HepG2 (cell line): ENCODE measurements around the gene STPG4. TPM values are rescaled to one million over a fixed set of nuclear protein-coding genes. Genes with fewer than 3 reads are reported as not detected.

ENCODE experiments used
- CBX1 ChIP-seq: IDR thresholded peaks from one replicate; pipeline ENCODE4 v1.6.1; 2016; ENCODE audit warnings: antibody characterized with exemption, low read depth
- CENPT ChIP-seq: sonication (generic); formaldehyde crosslinking; IDR thresholded peaks from 2 replicates; pipeline ENCODE4 v1.8.0; 2022; ENCODE audit warnings: low read depth, mild to moderate bottlenecking, moderate library complexity, missing genetic modification reagents
- KLF16 ChIP-seq, 2 experiments: sonication (generic) in 1 of 2; formaldehyde crosslinking in 1 of 2; IDR thresholded peaks; 2 replicates each; pipeline versions ENCODE4 v1.6.1 to v1.8.0; 2016 to 2023; ENCODE audit warnings: missing genetic modification reagents in 2 of 2, missing compliant biosample characterization in 1 of 2
- RAD21 ChIP-seq: fragments of 450-650 bp; formaldehyde crosslinking; IDR thresholded peaks from 2 replicates; pipeline ENCODE4 v1.5.0; 2020; ENCODE audit warnings: mild to moderate bottlenecking
- RARA ChIP-seq: IDR thresholded peaks from 2 replicates; pipeline ENCODE4 v1.6.1; 2016; ENCODE audit warnings: missing genetic modification reagents, missing compliant biosample characterization
- SMAD1 ChIP-seq: sonication (generic); formaldehyde crosslinking; IDR thresholded peaks from 2 replicates; pipeline ENCODE4 v1.4.0; 2020; ENCODE audit warnings: missing genetic modification reagents, low read depth, mild to moderate bottlenecking, borderline replicate concordance
- SNAI1 ChIP-seq: sonication (generic); formaldehyde crosslinking; IDR thresholded peaks from 2 replicates; pipeline ENCODE4 v1.5.0; 2020; ENCODE audit warnings: mild to moderate bottlenecking, missing genetic modification reagents, borderline replicate concordance
- SOX5 ChIP-seq: IDR thresholded peaks from 2 replicates; pipeline ENCODE4 v1.6.1; 2016; ENCODE audit warnings: borderline replicate concordance
- TCF7L2 ChIP-seq: IDR thresholded peaks from 2 replicates; pipeline ENCODE4 v1.6.1; 2011; ENCODE audit warnings: mild to moderate bottlenecking, low read depth, low read length, moderate library complexity
- ZMYM3 ChIP-seq: sonication (generic); formaldehyde crosslinking; IDR thresholded peaks from 2 replicates; pipeline ENCODE4 v1.5.1; 2020; ENCODE audit warnings: mild to moderate bottlenecking, missing genetic modification reagents
- ZNF274 ChIP-seq: sonication (generic); formaldehyde crosslinking; IDR thresholded peaks from 2 replicates; pipeline ENCODE4 v1.5.1; 2020; ENCODE audit warnings: mild to moderate bottlenecking, missing genetic modification reagents
- ZNF343 ChIP-seq: sonication (generic); formaldehyde crosslinking; IDR thresholded peaks from 2 replicates; pipeline ENCODE4 v1.4.0; 2020; ENCODE audit warnings: mild to moderate bottlenecking, missing genetic modification reagents
- ZNF547 ChIP-seq: sonication (generic); formaldehyde crosslinking; IDR thresholded peaks from 2 replicates; pipeline ENCODE4 v1.5.1; 2020; ENCODE audit warnings: mild to moderate bottlenecking, missing genetic modification reagents
- ZNF557 ChIP-seq: sonication (generic); formaldehyde crosslinking; IDR thresholded peaks from 2 replicates; pipeline ENCODE4 v1.4.0; 2020; ENCODE audit warnings: missing genetic modification reagents
- ZNF790 ChIP-seq: sonication (generic); formaldehyde crosslinking; IDR thresholded peaks from 2 replicates; pipeline ENCODE4 v1.8.0; 2022; ENCODE audit warnings: missing genetic modification reagents, mild to moderate bottlenecking, borderline replicate concordance
- polyA plus RNA-seq, 8 experiments: library from polyadenylated mRNA; depleted of rRNA in 3 of 8; stranded (reverse) in 7 of 8; unstranded in 1 of 8; fragments of >200 nt; fragmentation: Illumina TruSeq in 4 of 8; extraction: Trizol in 4 of 8; gene quantifications; 2 replicates each; pipeline versions ENCODE4 v1.2.1 to v1.2.3, GENCODE V29; 2011 to 2016; ENCODE audit warnings: low read depth in 4 of 8, missing spikeins in 1 of 8, mixed read lengths in 1 of 8; ENCODE audit not compliant: insufficient read depth in 1 of 8
- total RNA-seq, 5 experiments: library from RNA; depleted of rRNA; stranded (reverse); fragments of >200 nt; fragmentation: Illumina TruSeq; extraction: Trizol; gene quantifications; 2 replicates each; pipeline ENCODE4 v1.2.3, GENCODE V29; 2016; ENCODE audit warnings: low read depth in 1 of 5
- TF ChIP-seq, protein P1 (sequence below): sonication (generic); formaldehyde crosslinking; IDR thresholded peaks from 2 replicates; pipeline ENCODE4 v1.5.1; 2020; ENCODE audit warnings: missing genetic modification reagents, mild to moderate bottlenecking, borderline replicate concordance
- TF ChIP-seq, protein P2 (sequence below): sonication (generic); formaldehyde crosslinking; IDR thresholded peaks from 2 replicates; pipeline ENCODE4 v1.4.0; 2020; ENCODE audit warnings: low read depth, mild to moderate bottlenecking, missing genetic modification reagents
- TF ChIP-seq, protein P3 (sequence below), 2 experiments: sonication (generic) in 1 of 2; formaldehyde crosslinking in 1 of 2; IDR thresholded peaks; 2 replicates each; pipeline versions ENCODE4 v1.4.0 to v1.6.1; 2018 to 2020; ENCODE audit warnings: missing genetic modification reagents in 2 of 2, borderline replicate concordance in 1 of 2, low read depth in 1 of 2, mild to moderate bottlenecking in 1 of 2, missing biosample characterization in 1 of 2
- TF ChIP-seq, protein P4 (sequence below): sonication (generic); formaldehyde crosslinking; IDR thresholded peaks from 2 replicates; pipeline ENCODE4 v1.5.0; 2020; ENCODE audit warnings: mild to moderate bottlenecking, missing genetic modification reagents, borderline replicate concordance

Gene STPG4
- total and polyA plus RNA-seq, 2 of the 13 experiments (the other 11 are each of a cell fraction or from before 2014, with no cell fraction given): 0.11 to 0.15 TPM

DNA sequence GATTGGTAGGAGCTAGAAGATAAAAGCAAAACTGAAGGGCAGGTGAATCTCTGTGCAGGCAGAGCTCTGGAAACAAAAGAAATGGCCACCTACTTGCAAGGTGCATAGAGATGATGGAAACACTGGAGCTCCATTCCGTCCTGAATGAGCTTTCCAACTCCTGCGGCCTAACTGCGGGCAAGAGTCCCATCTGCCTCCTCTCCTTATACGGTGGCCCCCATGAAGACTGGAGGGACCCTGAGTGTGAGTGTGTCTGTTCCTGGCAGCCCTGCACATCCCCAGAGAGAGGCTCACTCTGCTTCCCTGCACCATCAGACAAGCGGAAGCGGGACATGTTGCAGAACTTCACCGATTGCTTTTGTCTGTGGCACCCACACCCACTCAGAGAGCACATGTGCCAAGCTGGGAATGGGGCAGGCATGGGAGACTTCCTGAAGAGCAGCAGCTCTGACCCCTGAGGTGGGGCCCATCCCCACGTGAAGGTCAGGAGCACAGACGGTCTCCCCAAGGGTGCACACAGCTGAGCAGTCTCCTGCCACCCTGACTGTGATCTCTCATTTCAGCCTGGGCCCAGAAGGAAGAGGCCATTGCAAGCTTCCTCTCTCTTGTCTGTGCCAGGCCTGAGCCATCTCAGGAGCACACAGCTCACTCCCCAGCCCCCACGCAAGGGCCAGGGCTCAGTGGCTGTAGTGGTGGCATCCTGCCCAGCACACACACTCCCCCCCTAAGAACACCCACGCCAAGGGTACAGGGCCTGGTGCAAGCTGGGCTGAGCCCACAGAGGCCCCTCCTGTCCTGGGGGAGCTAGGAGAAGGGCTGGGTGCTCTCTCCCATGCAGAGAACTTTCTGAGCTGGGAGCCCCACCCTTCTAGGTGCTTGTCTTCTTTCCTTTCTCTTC is 75.3 kb downstream of the STPG4 start (continued):
- TF ChIP-seq, protein P1, sequence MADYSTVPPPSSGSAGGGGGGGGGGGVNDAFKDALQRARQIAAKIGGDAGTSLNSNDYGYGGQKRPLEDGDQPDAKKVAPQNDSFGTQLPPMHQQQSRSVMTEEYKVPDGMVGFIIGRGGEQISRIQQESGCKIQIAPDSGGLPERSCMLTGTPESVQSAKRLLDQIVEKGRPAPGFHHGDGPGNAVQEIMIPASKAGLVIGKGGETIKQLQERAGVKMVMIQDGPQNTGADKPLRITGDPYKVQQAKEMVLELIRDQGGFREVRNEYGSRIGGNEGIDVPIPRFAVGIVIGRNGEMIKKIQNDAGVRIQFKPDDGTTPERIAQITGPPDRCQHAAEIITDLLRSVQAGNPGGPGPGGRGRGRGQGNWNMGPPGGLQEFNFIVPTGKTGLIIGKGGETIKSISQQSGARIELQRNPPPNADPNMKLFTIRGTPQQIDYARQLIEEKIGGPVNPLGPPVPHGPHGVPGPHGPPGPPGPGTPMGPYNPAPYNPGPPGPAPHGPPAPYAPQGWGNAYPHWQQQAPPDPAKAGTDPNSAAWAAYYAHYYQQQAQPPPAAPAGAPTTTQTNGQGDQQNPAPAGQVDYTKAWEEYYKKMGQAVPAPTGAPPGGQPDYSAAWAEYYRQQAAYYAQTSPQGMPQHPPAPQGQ (CRISPR knock-in tag): no peak
- TF ChIP-seq ZNF343 (CRISPR knock-in tag) (no peak), CENPT (no peak), SMAD1 (peak; percentile 92; the same call in 1 of the 2 replicates), CBX1 (peak; percentile 11), ZNF547 (peak; percentile 75), ZNF274 (CRISPR knock-in tag) (peak; percentile 84), TCF7L2 (no peak), ZNF557 (CRISPR knock-in tag) (no peak), KLF16 (CRISPR knock-in tag; IDR thresholded peaks at IDR 0.05) (no peak), RAD21 (CRISPR knock-in tag) (no peak; the same call in none of the 2 replicates), SNAI1 (no peak; the same call in 1 of the 2 replicates), ZMYM3 (CRISPR knock-in tag) (0 out of 2 replicates have a peak, but pooled peaks have one; percentile 27), RARA (CRISPR knock-in tag) (peak; percentile 48; the same call in 1 of the 2 replicates), ZNF790 (CRISPR knock-in tag) (no peak), SOX5 (CRISPR knock-in tag) (no peak)
- TF ChIP-seq, protein P2, sequence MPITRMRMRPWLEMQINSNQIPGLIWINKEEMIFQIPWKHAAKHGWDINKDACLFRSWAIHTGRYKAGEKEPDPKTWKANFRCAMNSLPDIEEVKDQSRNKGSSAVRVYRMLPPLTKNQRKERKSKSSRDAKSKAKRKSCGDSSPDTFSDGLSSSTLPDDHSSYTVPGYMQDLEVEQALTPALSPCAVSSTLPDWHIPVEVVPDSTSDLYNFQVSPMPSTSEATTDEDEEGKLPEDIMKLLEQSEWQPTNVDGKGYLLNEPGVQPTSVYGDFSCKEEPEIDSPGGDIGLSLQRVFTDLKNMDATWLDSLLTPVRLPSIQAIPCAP: no peak
- TF ChIP-seq, protein P3, sequence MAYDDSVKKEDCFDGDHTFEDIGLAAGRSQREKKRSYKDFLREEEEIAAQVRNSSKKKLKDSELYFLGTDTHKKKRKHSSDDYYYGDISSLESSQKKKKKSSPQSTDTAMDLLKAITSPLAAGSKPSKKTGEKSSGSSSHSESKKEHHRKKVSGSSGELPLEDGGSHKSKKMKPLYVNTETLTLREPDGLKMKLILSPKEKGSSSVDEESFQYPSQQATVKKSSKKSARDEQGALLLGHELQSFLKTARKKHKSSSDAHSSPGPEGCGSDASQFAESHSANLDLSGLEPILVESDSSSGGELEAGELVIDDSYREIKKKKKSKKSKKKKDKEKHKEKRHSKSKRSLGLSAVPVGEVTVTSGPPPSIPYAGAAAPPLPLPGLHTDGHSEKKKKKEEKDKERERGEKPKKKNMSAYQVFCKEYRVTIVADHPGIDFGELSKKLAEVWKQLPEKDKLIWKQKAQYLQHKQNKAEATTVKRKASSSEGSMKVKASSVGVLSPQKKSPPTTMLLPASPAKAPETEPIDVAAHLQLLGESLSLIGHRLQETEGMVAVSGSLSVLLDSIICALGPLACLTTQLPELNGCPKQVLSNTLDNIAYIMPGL (CRISPR knock-in tag; IDR thresholded peaks at IDR 0.05; ENCODE audit: borderline replicate concordance in 1 of 2, low read depth in 1 of 2): 0 out of 4 replicates have a peak, but pooled peaks of 1 of the 2 experiments have one; percentile 38
- TF ChIP-seq, protein P4, sequence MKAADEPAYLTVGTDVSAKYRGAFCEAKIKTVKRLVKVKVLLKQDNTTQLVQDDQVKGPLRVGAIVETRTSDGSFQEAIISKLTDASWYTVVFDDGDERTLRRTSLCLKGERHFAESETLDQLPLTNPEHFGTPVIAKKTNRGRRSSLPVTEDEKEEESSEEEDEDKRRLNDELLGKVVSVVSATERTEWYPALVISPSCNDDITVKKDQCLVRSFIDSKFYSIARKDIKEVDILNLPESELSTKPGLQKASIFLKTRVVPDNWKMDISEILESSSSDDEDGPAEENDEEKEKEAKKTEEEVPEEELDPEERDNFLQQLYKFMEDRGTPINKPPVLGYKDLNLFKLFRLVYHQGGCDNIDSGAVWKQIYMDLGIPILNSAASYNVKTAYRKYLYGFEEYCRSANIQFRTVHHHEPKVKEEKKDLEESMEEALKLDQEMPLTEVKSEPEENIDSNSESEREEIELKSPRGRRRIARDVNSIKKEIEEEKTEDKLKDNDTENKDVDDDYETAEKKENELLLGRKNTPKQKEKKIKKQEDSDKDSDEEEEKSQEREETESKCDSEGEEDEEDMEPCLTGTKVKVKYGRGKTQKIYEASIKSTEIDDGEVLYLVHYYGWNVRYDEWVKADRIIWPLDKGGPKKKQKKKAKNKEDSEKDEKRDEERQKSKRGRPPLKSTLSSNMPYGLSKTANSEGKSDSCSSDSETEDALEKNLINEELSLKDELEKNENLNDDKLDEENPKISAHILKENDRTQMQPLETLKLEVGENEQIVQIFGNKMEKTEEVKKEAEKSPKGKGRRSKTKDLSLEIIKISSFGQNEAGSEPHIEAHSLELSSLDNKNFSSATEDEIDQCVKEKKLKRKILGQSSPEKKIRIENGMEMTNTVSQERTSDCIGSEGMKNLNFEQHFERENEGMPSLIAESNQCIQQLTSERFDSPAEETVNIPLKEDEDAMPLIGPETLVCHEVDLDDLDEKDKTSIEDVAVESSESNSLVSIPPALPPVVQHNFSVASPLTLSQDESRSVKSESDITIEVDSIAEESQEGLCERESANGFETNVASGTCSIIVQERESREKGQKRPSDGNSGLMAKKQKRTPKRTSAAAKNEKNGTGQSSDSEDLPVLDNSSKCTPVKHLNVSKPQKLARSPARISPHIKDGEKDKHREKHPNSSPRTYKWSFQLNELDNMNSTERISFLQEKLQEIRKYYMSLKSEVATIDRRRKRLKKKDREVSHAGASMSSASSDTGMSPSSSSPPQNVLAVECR (CRISPR knock-in tag): peak; percentile 24; the same call in 1 of the 2 replicates
